ENCODE data around the gene CXCR3.
A peak's percentile ranks its signal among the peaks of the same experiment; 100 is the strongest.

Gene CXCR3

GRCh38 chrX:71661919-71662318 is 43.6 kb upstream of the CXCR3 start:
- no peak for DNase-seq (ENCODE audit: low read depth)
- H3K4me3 ChIP-seq (ENCODE audit: low read length) = no peak overlapping the region
- TF ChIP-seq CTCF (conservative IDR thresholded peaks at IDR 0.05; ENCODE audit: low read depth, low read length) = no peak

GRCh38 chrX:71660562-71661416 is 42.5 kb upstream of the CXCR3 start:
- no peak for TF ChIP-seq CTCF (conservative IDR thresholded peaks at IDR 0.05; ENCODE audit: low read depth, low read length)
- DNase-seq (ENCODE audit: low read depth) = no peak
- H3K4me3 ChIP-seq (ENCODE audit: low read length) = no peak overlapping the region

- DNase-seq (ENCODE audit: low read depth) = no peak
- TF ChIP-seq CTCF (conservative IDR thresholded peaks at IDR 0.05; ENCODE audit: low read depth, low read length) = no peak
- no peak overlapping the region for H3K4me3 ChIP-seq (ENCODE audit: low read length)
Observed at GRCh38 chrX:71659959-71660358, 41.6 kb upstream of the CXCR3 start.

- no peak for TF ChIP-seq CTCF (conservative IDR thresholded peaks at IDR 0.05; ENCODE audit: low read depth, low read length)
- no peak overlapping the region for H3K4me3 ChIP-seq (ENCODE audit: low read length)
- DNase-seq (ENCODE audit: low read depth) = no peak
Observed at GRCh38 chrX:71659342-71659741, 41.0 kb upstream of the CXCR3 start.

- TF ChIP-seq CTCF (conservative IDR thresholded peaks at IDR 0.05; ENCODE audit: low read depth, low read length) = no peak
- no peak for DNase-seq (ENCODE audit: low read depth)
- H3K4me3 ChIP-seq (ENCODE audit: low read length) = no peak overlapping the region
Observed at GRCh38 chrX:71657267-71657666, 39.0 kb upstream of the CXCR3 start.

GRCh38 chrX:71653344-71653743 is 35.0 kb upstream of the CXCR3 start:
- DNase-seq (ENCODE audit: low read depth) = no peak
- H3K4me3 ChIP-seq (ENCODE audit: low read length) = no peak overlapping the region
- no peak for TF ChIP-seq CTCF (conservative IDR thresholded peaks at IDR 0.05; ENCODE audit: low read depth, low read length)

- peak; percentile 4 for DNase-seq (ENCODE audit: low read depth)
- no peak overlapping the region for H3K4me3 ChIP-seq (ENCODE audit: low read length)
- peak; percentile 63 for TF ChIP-seq CTCF (conservative IDR thresholded peaks at IDR 0.05; ENCODE audit: low read depth, low read length)
Observed at GRCh38 chrX:71652405-71652804, 34.1 kb upstream of the CXCR3 start.

All from retinal pigment epithelial cell (primary cell).